ENCODE data around the gene MRPL21. TPM values are rescaled to one million over a fixed set of nuclear protein-coding genes. Genes with fewer than 3 reads are reported as not detected.

Gene MRPL21
- 10 to 100 TPM; 17.8 to 50.8 (median 32.3) TPM for total RNA-seq

DNA sequence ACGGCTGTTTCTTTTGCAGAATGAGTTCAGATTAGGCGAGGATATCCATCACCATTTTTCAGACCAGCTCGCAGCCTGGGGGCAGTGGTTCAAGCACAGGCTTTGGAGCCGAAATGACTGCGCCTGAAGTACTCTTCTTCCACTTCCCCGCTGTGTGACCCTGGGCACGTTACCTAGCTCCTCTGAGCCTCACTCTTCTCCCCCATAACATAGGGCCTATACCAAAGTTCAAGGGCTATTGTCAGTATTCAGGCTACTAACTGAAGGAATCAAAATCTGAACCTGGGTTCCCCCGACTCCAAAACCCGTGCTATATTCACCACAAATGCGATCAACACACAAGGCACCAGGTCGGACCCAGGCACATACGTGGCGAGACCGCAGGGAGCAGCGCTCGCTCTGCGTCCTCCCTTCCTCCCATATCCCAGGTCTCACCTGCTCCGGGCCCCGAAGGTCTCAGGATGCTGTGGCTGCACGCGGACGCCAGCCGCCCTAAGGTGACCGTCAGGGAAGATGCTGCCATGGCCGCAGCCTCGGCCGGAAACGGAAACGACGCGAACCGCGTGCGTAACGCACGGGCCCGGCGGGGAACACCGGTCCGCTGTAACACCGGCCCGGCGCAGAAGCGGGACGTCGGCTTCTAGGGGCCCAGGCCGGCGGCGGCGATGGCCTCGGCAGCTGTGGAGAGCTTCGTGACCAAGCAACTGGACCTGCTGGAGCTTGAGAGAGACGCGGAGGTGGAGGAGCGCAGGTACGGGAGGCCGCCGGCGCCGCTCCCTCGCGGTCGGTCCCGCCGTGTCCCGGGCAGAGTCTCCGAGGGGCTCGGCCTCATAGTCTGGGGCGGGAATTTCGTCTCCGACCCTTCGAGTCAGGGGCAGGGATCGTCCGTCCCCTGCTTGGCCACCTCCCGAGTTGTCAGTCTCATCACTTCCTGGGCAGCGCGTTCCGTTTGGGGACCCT is at the start of gene MRPL21, which contains the start of gene IGHMBP2:
TSS of gene MRPL21 (minus strand) at position 545 of the 960 bp plus-strand sequence. CDS start at position 523, 22 bp downstream.
TSS of gene IGHMBP2 (plus strand) at position 604 of the 960 bp plus-strand sequence. CDS start at position 666, 62 bp downstream.
- TF ChIP-seq POLR2A (IDR thresholded peaks at IDR 0.05) (peak in 3 of 4 donors; percentile 20 to 70 (median 38)), CTCF (IDR thresholded peaks at IDR 0.05) (peak in 1 of 6 experiments; percentile 24), POLR2AphosphoS5 (IDR thresholded peaks at IDR 0.05) (peak; percentile 93 to 96), EP300 (IDR thresholded peaks at IDR 0.05) (peak in 1 of 4 donors; percentile 24)
- peak; percentile 96 to 98 for ATAC-seq (ENCODE audit: low FRiP score in 2 of 2)
- peak; percentile 92 to 98 for DNase-seq
- peak within 1 kb of the TSS; percentile 77 to 97 (median 81) for H3K4me3 ChIP-seq
- peaks cover 19 to 37% (median 22%) of the 10 kb centered on the region in 4 donors for H3K4me1 ChIP-seq
- H3K9me3 ChIP-seq = no peaks in the 10 kb centered on the region
- H3K36me3 ChIP-seq = peaks cover 5 to 34% (median 19%) of the 10 kb centered on the region in 4 donors
- H3K27me3 ChIP-seq = no peaks in the 10 kb centered on the region
- 2 to 3% methylated on average over 28 to 37 of the region's 78 CpGs for WGBS, 2 donors
- H3K27ac ChIP-seq = peak within 1 kb of the TSS; percentile 78 to 93 (median 88)

GRCh38 chr11:68950762-68951161 is 47.1 kb upstream of the MRPL21 start:
- Histone ChIP-seq H3K36me3 (no peaks in the 10 kb centered on the region), H3K4me1 (peaks cover 3 to 13% (median 8%) of the 10 kb centered on the region in 4 donors), H3K27ac (no peak overlapping the region), H3K4me3 (no peak overlapping the region), H3K27me3 (no peaks in the 10 kb centered on the region), H3K9me3 (no peaks in the 10 kb centered on the region)
- DNase-seq (no peak), ATAC-seq (ENCODE audit: low FRiP score in 2 of 2) (no peak)
- WGBS, 2 donors = 78% methylated on average over 9 of the region's 9 CpGs; no CpG with 5 or more reads in 1 of the 2 donors
- TF ChIP-seq POLR2AphosphoS5 (IDR thresholded peaks at IDR 0.05) = no peak
- TF ChIP-seq EP300 (IDR thresholded peaks at IDR 0.05) = no peak
- no peak for TF ChIP-seq CTCF (IDR thresholded peaks at IDR 0.05)
- no peak for TF ChIP-seq POLR2A (IDR thresholded peaks at IDR 0.05)

GRCh38 chr11:68950270-68950669 is 46.6 kb upstream of the MRPL21 start:
- Histone ChIP-seq H3K36me3 (no peaks in the 10 kb centered on the region), H3K27ac (no peak overlapping the region), H3K27me3 (no peaks in the 10 kb centered on the region), H3K4me1 (peaks cover 0 to 8% (median 4%) of the 10 kb centered on the region in 4 donors), H3K9me3 (no peaks in the 10 kb centered on the region), H3K4me3 (no peak overlapping the region)
- WGBS, 2 donors = 72 to 80% methylated on average over 5 of the region's 5 CpGs
- ATAC-seq (ENCODE audit: low FRiP score in 2 of 2) (no peak), DNase-seq (no peak)
- TF ChIP-seq POLR2AphosphoS5 (IDR thresholded peaks at IDR 0.05) (no peak), EP300 (IDR thresholded peaks at IDR 0.05) (no peak), POLR2A (IDR thresholded peaks at IDR 0.05) (no peak), CTCF (IDR thresholded peaks at IDR 0.05) (no peak)

DNA sequence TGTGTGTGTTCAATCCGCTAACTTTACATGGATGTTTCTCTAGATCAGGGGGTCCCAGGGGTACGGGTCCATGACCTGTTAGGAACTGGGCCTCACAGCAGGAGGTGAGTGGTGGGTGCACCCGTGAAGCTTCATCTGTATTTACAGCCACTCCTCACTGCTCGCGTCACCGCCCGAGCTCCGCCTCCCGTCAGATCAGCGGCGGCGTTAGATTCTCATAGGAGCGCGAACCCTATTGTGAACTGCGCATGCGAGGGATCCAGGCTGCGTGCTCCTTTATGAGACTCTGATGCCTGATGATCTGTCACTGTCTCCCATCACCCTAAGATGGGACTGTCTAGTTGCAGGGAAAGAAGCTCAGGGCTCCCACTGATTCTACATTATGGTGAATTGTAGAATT is 45.3 kb upstream of the MRPL21 start:
- WGBS, 2 donors = 93 to 96% methylated on average over 17 of the region's 17 CpGs
- ATAC-seq (ENCODE audit: low FRiP score in 2 of 2) (no peak), DNase-seq (no peak)
- Histone ChIP-seq H3K27ac (no peak overlapping the region), H3K4me3 (no peak overlapping the region), H3K27me3 (no peaks in the 10 kb centered on the region), H3K9me3 (no peaks in the 10 kb centered on the region), H3K4me1 (peaks cover 0 to 3% (median 0%) of the 10 kb centered on the region in 4 donors), H3K36me3 (no peaks in the 10 kb centered on the region)
- no peak for TF ChIP-seq POLR2AphosphoS5 (IDR thresholded peaks at IDR 0.05)
- TF ChIP-seq EP300 (IDR thresholded peaks at IDR 0.05) = no peak
- no peak for TF ChIP-seq CTCF (IDR thresholded peaks at IDR 0.05)
- no peak for TF ChIP-seq POLR2A (IDR thresholded peaks at IDR 0.05)

Measured in upper lobe of left lung (tissue), 6 donors.